Measurements from ENCODE around the gene NLRP8.

NLRP8 gene

DNA sequence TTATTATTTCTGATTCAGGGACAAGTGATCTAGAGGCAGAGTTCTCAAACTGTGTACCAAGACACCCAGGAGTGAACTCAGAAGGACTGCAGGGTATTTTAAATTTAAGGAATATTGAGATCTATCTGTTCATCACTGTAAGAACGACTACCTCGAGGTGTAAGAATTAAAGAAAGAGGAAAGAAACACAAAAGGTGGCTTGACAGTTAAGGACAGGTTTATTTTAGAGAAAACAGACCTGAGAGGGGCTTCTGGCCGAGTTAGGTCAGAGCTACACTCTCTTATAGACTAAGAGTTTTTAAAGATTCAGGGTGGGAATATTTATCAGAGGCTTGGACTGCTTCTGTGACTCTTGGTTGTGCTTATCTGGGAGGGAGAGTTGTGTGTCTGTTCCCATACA lies 26.4 kb downstream of the NLRP8 start:
- FAIRE-seq = no peak
- TF ChIP-seq, protein P1, sequence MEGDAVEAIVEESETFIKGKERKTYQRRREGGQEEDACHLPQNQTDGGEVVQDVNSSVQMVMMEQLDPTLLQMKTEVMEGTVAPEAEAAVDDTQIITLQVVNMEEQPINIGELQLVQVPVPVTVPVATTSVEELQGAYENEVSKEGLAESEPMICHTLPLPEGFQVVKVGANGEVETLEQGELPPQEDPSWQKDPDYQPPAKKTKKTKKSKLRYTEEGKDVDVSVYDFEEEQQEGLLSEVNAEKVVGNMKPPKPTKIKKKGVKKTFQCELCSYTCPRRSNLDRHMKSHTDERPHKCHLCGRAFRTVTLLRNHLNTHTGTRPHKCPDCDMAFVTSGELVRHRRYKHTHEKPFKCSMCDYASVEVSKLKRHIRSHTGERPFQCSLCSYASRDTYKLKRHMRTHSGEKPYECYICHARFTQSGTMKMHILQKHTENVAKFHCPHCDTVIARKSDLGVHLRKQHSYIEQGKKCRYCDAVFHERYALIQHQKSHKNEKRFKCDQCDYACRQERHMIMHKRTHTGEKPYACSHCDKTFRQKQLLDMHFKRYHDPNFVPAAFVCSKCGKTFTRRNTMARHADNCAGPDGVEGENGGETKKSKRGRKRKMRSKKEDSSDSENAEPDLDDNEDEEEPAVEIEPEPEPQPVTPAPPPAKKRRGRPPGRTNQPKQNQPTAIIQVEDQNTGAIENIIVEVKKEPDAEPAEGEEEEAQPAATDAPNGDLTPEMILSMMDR (IDR thresholded peaks at IDR 0.05; ENCODE audit: insufficient read depth, missing control alignments) = no peak
- no peak for DNase-seq (ENCODE audit: insufficient read length, low spot score)

DNA sequence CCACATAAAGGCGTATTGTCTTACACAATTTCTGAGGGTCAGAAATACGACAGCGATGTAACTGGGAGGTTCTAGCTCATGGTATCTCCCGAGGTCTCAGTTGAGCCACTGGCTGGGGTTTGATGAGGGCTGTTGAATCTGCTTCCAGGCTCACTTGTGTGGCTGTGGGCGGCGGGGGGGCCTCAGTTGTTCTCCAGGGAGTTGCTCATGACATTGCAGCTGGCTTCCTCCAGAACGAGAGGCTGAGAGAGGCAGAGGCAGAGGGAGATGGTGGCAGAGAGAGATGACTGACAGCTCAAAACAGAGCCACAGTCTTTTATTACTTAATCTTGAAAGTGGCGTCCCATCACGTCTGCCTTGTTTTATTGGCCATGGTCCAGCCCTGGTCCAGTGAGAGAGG lies 32.8 kb downstream of the NLRP8 start:
- no peak for DNase-seq (ENCODE audit: insufficient read length, low spot score)
- FAIRE-seq = no peak
- TF ChIP-seq, protein P1 (IDR thresholded peaks at IDR 0.05; ENCODE audit: insufficient read depth, missing control alignments) = no peak

DNA sequence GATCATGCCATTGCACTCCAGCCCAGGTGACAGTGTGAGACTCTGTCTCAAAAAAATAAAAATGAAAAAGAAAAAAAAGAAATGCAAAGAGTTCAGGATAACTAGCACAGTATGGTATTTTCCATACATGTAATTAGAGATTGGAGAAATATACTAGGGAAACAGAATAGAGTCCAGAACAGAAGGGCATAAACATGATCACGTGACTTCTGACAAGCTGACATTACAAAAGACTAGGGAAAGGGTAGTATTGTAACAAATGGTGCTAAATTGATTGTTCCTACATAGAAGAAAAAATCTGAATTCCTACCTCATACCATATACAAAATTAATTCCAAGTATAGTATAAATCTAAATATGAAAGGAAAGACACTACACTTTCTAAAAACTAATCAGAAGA lies 37.6 kb downstream of the NLRP8 start:
- DNase-seq (ENCODE audit: insufficient read length, low spot score) (no peak), FAIRE-seq (no peak)
- TF ChIP-seq, protein P1 (IDR thresholded peaks at IDR 0.05; ENCODE audit: insufficient read depth, missing control alignments) = no peak

DNA sequence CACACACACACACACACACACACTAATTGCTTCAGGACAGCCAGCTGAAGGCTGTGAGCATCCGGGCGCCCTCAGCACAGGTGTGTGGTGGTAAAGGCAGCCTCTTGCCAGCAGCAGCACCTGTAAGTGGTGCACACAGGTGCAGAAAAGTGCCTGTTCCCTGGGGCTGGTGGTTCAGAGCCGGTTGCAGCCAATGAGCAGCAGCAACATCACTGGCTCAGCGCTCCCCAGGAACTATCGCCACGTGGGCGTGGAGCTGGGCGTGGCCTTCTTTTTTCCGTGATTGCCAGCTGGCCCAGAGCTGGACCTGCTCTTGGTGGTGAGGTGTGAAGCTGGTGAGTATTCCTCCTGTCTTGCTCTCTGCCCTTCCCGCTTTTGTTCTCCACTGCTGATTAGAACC lies 38.9 kb downstream of the NLRP8 start, which contains the start of gene NLRP5:
NLRP5 (plus strand) TSS at position 289 of the 400 bp plus-strand sequence.
- TF ChIP-seq, protein P1 (IDR thresholded peaks at IDR 0.05; ENCODE audit: insufficient read depth, missing control alignments) = no peak
- FAIRE-seq (no peak), DNase-seq (ENCODE audit: insufficient read length, low spot score) (no peak)

DNA sequence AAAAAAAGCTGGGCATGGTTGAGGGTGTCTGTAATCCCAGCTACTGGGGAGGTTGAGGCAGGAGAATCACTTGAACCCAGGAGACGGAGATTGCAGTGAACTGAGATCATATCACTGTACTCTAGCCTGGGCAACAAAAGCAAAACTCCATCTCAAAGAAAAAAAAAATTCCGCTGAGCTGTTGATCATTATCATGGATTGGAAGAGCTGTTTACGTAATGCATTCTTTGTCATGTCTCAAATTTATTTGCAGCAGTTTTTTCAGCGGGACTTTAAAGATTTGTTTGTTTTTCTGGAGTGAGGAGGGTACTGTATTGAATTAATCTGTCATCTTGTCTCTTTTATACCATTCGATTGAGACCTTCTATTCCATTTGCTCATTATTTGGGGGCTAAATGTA lies 43.2 kb downstream of the NLRP8 start:
- TF ChIP-seq, protein P1 (IDR thresholded peaks at IDR 0.05; ENCODE audit: insufficient read depth, missing control alignments) = no peak
- DNase-seq (ENCODE audit: insufficient read length, low spot score) (no peak), FAIRE-seq (no peak)

DNA sequence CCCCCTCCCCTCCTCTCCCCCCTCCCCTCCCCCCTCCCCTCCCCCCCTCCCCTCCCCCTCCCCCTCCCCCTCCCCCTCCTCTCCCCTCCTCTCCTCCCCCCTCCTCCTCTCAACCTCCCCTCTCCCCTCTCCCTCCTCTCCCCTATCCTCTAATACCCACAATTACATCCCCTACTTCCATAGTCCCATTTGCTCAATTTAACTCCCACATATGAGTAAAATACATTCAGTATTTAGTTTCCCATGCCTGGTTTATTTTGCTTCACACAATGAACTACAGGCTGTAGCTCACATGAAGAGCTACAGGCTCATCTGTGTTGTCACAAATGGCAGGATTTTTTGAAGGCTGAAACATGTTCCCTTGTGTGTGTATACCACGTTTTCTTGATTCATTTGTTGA lies 45.9 kb downstream of the NLRP8 start:
- FAIRE-seq (no peak), DNase-seq (ENCODE audit: insufficient read length, low spot score) (no peak)
- TF ChIP-seq, protein P1 (IDR thresholded peaks at IDR 0.05; ENCODE audit: insufficient read depth, missing control alignments) = no peak

DNA sequence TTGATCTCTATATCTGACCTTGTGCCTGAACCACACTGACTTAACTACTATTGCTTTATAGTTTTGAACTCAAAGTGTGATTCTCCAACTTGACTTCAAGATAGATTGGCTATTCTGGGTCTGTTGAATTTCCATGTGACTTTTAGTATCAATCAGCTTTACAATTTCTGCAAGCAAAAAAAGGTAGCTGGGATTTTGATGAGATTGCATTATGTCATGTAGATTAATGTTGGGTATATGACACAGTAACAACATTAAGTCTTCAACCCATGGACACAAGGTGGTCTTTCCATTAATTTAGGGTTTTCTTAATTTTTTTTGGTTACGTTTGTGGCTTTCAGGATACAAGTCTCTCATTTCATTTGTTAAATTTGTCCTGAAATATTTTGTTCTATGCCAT lies 67.1 kb downstream of the NLRP8 start:
- TF ChIP-seq, protein P1 (IDR thresholded peaks at IDR 0.05; ENCODE audit: insufficient read depth, missing control alignments) = no peak
- no peak for FAIRE-seq
- DNase-seq (ENCODE audit: insufficient read length, low spot score) = no peak
